NT2/D1 (cell line): ENCODE results near the gene SLC27A6.
"Not testable (repeated sequence)": the region's sequence is repeated elsewhere in the genome, so short reads cannot be mapped to it uniquely, and the experiment has no call there.

ENCODE experiments used
- DNase-seq: peaks from one replicate; pipeline ENCODE4 v3.0.0-alpha.2; 2011; ENCODE audit warnings: low read depth, low spot score
- H3K27me3 ChIP-seq: 2 replicates; pipeline ENCODE4 v1.6.0; 2011; ENCODE audit warnings: mild to moderate bottlenecking; ENCODE audit not compliant: insufficient read length, insufficient read depth
- H3K36me3 ChIP-seq: 2 replicates; pipeline ENCODE4 v1.6.1; 2011; ENCODE audit warnings: mild to moderate bottlenecking, low read length, mixed read lengths; ENCODE audit not compliant: insufficient read depth, insufficient read length
- H3K4me1 ChIP-seq: 2 replicates; pipeline ENCODE4 v1.5.1; 2011; ENCODE audit not compliant: insufficient read depth, insufficient read length
- H3K4me3 ChIP-seq: 2 replicates; pipeline ENCODE4 v1.5.1; 2011; ENCODE audit warnings: low read depth; ENCODE audit not compliant: insufficient read length
- H3K9ac ChIP-seq: 2 replicates; pipeline ENCODE4 v1.6.0; 2011; ENCODE audit warnings: low read depth; ENCODE audit not compliant: insufficient read length
- H3K9me3 ChIP-seq: 2 replicates; pipeline ENCODE4 v1.5.1; 2011; ENCODE audit warnings: mild to moderate bottlenecking, low read length; ENCODE audit not compliant: insufficient read depth
- SUZ12 ChIP-seq: IDR thresholded peaks from 2 replicates; pipeline ENCODE4 v1.6.1; 2011; ENCODE audit not compliant: insufficient read length, insufficient read depth; ENCODE audit errors: extremely low read depth
- YY1 ChIP-seq: IDR thresholded peaks from 2 replicates; pipeline ENCODE4 v1.6.1; 2011; ENCODE audit not compliant: insufficient read length, insufficient read depth
- ZNF274 ChIP-seq: IDR thresholded peaks from 2 replicates; pipeline ENCODE4 v1.6.1; 2011; ENCODE audit warnings: mild to moderate bottlenecking, low read depth, low read length

The SLC27A6 gene

GRCh38 chr5:129027260-129027659 is 62.0 kb downstream of the SLC27A6 start:
- DNase-seq, result no peak
- Histone ChIP-seq H3K4me1 (no peaks in the 10 kb centered on the region), H3K9ac (no peak overlapping the region), H3K4me3 (no peak overlapping the region), H3K9me3 (no peaks in the 10 kb centered on the region), H3K27me3 (no peaks in the 10 kb centered on the region), H3K36me3 (no peaks in the 10 kb centered on the region)
- TF ChIP-seq SUZ12 (no peak), ZNF274 (no peak), YY1 (no peak)

- Histone ChIP-seq H3K36me3 (no peaks in the 10 kb centered on the region), H3K27me3 (no peaks in the 10 kb centered on the region), H3K9me3 (no peaks in the 10 kb centered on the region), H3K4me3 (no peak overlapping the region), H3K4me1 (no peaks in the 10 kb centered on the region), H3K9ac (no peak overlapping the region)
- no peak for DNase-seq
- no peak for TF ChIP-seq YY1
- TF ChIP-seq SUZ12, result no peak
- no peak for TF ChIP-seq ZNF274
Observed at GRCh38 chr5:129031886-129032683, 66.8 kb downstream of the SLC27A6 start.

GRCh38 chr5:129036257-129036656 is 71.0 kb downstream of the SLC27A6 start:
- DNase-seq, H3K4me3 ChIP-seq, H3K4me1 ChIP-seq: not testable (repeated sequence)

GRCh38 chr5:129041196-129041881 is 76.1 kb downstream of the SLC27A6 start:
- H3K9me3 ChIP-seq, result no peaks in the 10 kb centered on the region
- no peak for DNase-seq
- TF ChIP-seq ZNF274, result no peak
- TF ChIP-seq YY1, result no peak

More at GRCh38 chr5:129036257-129036656, 71.0 kb downstream of the SLC27A6 start:
- not testable (repeated sequence) for H3K9ac ChIP-seq, H3K9me3 ChIP-seq, H3K36me3 ChIP-seq, H3K27me3 ChIP-seq

GRCh38 chr5:129042306-129042705 is 77.0 kb downstream of the SLC27A6 start:
- no peaks in the 10 kb centered on the region for H3K27me3 ChIP-seq
- H3K4me3 ChIP-seq, result no peak overlapping the region
- H3K36me3 ChIP-seq, result no peaks in the 10 kb centered on the region
- no peak for DNase-seq
- no peaks in the 10 kb centered on the region for H3K9me3 ChIP-seq
- no peak overlapping the region for H3K9ac ChIP-seq
- TF ChIP-seq SUZ12 (no peak), YY1 (no peak), ZNF274 (no peak)
- no peaks in the 10 kb centered on the region for H3K4me1 ChIP-seq

More at GRCh38 chr5:129041196-129041881, 76.1 kb downstream of the SLC27A6 start:
- no peaks in the 10 kb centered on the region for H3K36me3 ChIP-seq
- H3K4me1 ChIP-seq, result no peaks in the 10 kb centered on the region
- H3K9ac ChIP-seq, result no peak overlapping the region
- H3K27me3 ChIP-seq, result no peaks in the 10 kb centered on the region
- no peak overlapping the region for H3K4me3 ChIP-seq

- no peak for DNase-seq
Observed at GRCh38 chr5:129043894-129044293, 78.6 kb downstream of the SLC27A6 start.

GRCh38 chr5:129046151-129046550 is 80.9 kb downstream of the SLC27A6 start:
- H3K4me3 ChIP-seq, result no peak overlapping the region
- no peaks in the 10 kb centered on the region for H3K4me1 ChIP-seq
- no peaks in the 10 kb centered on the region for H3K36me3 ChIP-seq
- TF ChIP-seq SUZ12 (no peak), ZNF274 (no peak), YY1 (no peak)
- H3K9ac ChIP-seq, result no peak overlapping the region
- no peaks in the 10 kb centered on the region for H3K27me3 ChIP-seq
- no peaks in the 10 kb centered on the region for H3K9me3 ChIP-seq
- no peak for DNase-seq

More at GRCh38 chr5:129043894-129044293, 78.6 kb downstream of the SLC27A6 start:
- Histone ChIP-seq H3K36me3 (no peaks in the 10 kb centered on the region), H3K9ac (no peak overlapping the region), H3K4me1 (no peaks in the 10 kb centered on the region), H3K4me3 (no peak overlapping the region), H3K9me3 (no peaks in the 10 kb centered on the region), H3K27me3 (no peaks in the 10 kb centered on the region)
- no peak for TF ChIP-seq YY1
- TF ChIP-seq SUZ12, result no peak
- TF ChIP-seq ZNF274, result no peak

GRCh38 chr5:129048509-129048908 is 83.2 kb downstream of the SLC27A6 start:
- Histone ChIP-seq H3K4me3 (no peak overlapping the region), H3K9ac (no peak overlapping the region), H3K36me3 (no peaks in the 10 kb centered on the region), H3K9me3 (no peaks in the 10 kb centered on the region), H3K4me1 (no peaks in the 10 kb centered on the region), H3K27me3 (no peaks in the 10 kb centered on the region)
- no peak for TF ChIP-seq YY1
- no peak for DNase-seq
